HuH-7 (cell line): ENCODE measurements around the gene TDP1.
"Not testable (repeated sequence)": the region's sequence is repeated elsewhere in the genome, so short reads cannot be mapped to it uniquely, and the experiment has no call there.

Experiments
- DNase-seq: peaks from one replicate; pipeline ENCODE4 v3.0.0; 2011; ENCODE audit warnings: low spot score

Gene TDP1

GRCh38 chr14:90049390-90049789, 93.7 kb downstream of the TDP1 start:
- DNase-seq = no peak

GRCh38 chr14:90050271-90050670, 94.5 kb downstream of the TDP1 start:
- DNase-seq = no peak

DNA sequence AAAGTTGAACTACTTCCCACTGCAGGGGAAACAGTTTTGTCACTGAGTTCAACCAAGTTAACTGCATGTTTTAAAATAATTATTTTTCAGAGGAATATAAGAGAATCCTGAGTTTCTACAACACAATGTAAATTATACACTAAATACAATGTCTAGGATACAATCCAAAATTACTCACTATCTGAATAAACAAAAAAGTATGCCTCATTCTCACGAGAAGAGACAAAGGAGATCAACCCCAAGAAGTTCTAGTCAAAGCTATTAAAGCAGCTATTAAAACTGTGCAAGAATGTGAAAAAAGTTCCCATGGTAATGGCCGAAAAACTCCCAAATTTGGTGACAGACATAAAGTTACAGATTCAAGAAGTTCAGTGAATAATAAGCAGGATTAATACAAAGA, 97.3 kb downstream of the TDP1 start:
- no peak for DNase-seq

DNA sequence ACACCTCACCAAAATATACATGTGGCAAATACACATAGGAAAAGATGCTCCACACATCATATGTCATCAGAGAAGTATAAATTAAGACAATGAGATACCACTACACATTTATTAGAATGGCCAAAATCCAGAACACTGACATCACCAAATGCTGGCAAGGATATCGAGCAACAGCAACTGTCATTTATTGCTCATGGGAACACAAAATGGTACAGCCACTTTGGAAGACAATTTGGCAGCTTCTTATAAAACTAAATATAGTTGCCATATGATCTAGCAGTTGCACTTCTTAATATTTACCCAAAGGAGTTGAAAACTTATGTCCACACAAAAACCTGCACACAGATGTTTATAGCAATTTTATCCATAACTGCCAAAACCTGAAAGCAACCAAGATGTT, 99.1 kb downstream of the TDP1 start:
- DNase-seq = no peak

DNA sequence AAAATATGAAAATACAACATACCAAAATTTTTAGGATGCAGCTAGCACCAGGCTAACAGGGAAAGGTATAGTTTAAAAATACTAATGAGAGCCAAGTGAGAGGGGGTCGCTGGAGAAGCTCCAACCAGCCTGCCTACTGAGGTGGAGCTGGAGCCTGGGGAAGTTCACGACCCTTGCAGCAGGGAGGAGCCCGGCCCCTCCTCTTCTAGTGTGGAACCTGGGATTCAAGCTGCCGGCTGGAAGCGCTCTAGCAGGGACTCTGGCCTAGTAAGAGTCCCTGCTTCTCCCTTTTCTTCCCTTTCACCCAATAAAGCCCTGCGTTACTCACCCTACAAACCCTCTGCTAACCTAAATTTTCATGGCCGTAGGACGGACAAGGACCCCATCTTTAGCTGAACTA, 101.1 kb downstream of the TDP1 start:
- no peak for DNase-seq

DNA sequence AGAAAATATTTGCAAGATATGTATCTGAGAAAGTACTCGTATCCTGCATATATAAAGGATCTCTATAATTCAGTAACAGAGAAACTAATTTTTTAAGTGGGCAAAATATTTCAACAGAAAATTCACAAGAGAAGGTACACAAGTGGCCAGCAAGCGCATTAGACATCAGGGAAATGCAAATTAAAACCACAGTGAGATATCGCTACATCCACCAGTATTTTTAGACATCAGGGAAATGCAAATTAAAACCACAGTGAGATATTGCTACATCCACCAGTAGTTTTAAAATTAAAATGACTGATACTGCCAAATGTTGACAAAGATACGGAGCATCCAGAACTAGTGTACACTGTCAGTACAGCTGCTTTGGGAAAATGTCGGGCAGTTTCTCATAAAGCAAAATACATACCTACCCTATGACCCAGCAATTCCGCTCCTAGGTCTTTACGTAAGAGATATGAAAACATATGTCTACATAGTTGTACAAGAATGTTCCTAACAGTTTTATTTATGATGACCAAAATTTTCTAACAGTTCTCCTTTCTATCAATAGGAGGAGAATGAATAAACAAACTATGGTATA, 103.2 kb downstream of the TDP1 start:
- DNase-seq = no peak

DNA sequence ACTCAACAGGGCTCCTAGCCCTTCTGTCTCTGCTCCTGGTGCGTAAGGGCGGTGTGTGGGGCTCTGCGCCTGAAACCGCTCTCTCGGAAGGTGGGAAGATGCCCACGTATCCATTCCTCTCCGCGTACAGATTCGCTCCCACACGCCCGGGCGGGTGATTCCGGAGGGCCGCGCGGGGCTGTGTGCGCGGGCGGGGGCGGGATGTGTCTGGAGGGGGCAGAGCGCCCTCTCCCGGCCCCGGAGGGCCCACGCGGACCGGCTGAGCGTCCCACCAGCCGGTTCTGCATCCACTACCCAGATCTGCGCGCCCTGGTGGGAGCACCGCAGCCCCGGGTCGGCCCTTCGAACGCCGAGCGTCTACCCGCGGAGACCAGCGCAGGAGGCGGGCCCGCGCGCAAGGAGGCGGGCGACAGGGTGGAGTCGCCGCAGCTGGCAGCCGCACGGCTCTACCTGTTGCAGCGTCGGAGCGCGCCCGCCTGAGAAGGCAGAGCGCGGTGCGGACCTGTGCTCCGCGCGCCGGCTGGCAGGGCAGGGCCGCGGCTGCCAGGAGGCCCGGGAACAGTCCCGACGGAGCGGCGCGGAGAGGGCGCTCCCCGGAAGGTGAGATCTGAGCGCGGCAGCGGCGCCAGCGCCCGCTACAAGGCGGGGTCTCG, 104.7 kb downstream of the TDP1 start:
- peak; percentile 79 for DNase-seq

DNA sequence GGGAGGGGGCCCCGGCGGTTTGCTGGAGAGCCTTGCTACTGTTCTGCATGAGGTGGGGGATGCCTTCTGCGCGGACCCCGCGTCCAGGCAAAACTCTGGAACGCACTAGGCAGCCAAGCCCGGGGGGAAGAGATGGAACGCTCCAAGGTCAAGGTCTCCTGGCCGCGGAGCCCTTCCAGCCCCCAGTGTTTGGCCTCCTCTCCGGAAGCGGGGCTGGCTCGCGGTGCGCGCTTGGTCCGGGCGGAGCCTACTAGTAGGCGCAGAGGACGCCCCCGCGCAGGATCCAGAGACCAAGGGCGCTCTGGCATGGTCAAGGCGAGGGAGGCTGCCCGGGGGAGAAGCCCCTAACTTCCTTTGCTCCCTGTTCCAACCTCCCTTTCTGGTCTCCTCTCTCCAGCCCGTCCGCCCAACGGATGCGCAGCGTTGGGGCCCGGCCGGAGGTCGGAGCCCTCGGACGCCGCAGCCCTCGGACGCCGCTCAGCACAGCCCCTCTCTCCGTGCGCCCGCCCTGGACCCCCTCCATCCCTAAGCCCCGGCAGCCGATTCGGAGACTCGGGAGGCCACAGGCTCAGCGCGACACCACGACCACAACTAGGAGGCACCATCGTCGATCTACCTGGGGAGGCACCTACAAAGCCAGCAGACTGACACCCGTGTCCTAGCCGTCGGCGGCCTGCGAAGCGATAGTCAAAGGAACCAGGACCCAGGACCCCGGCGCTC, 105.4 kb downstream of the TDP1 start:
- peak; percentile 28 for DNase-seq

- peak; percentile 21 for DNase-seq
Measured at GRCh38 chr14:90061685-90062126, 106.0 kb downstream of the TDP1 start, which contains the start of gene KCNK13. KCNK13 (plus strand) TSS chr14:90061994; CDS start chr14:90062206, 212 bp downstream.

GRCh38 chr14:90062127-90062794, 106.5 kb downstream of the TDP1 start:
- no peak for DNase-seq

GRCh38 chr14:90062822-90063539, 107.3 kb downstream of the TDP1 start:
- DNase-seq = no peak

- DNase-seq = no peak
Measured at GRCh38 chr14:90072350-90072749, 116.6 kb downstream of the TDP1 start.

DNA sequence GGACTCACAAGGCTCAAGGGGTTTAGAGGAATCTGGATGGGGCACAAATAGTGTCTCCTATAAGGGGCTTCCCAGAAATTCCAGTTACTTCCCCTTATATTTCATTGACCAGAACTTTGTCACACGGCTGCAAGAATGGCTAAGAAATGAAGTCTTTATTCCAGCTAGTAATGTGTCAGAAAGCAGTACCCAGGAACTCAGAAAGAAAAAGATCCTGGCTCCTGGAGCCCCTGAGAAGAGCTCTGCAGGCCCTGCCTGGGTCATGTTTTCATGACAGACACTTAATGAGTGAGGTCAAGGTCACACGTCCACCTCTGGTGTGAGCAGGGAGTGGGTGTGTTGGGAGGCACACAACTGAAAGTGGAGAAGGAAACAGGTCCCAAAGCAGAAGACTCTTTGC, 123.8 kb downstream of the TDP1 start:
- no peak for DNase-seq

GRCh38 chr14:90087433-90087832, 131.7 kb downstream of the TDP1 start:
- peak; percentile 15 for DNase-seq

- DNase-seq = no peak
Measured at GRCh38 chr14:90088176-90088575, 132.4 kb downstream of the TDP1 start.

DNA sequence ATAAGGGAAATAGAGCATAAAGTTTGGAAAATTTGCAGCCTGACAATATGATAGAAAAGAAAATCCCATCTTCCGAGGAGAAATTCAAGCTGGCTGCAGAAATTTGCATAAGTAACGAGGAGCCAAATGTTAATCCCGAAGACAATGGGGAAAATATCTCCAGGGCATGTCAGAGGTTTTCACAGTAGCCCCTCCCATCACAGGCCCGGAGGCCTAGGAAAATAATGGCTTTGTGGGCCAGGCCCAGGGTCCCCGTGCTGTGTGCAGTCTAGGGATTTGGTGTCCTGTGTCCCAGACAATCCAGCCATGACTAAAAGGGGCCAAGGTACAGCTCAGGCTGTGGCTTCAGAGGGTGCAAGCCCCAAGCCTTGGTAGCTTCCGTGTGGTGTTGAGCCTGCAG, 133.8 kb downstream of the TDP1 start:
- DNase-seq = not testable (repeated sequence)

GRCh38 chr14:90091393-90091792, 135.7 kb downstream of the TDP1 start:
- no peak for DNase-seq

- DNase-seq = no peak
Measured at GRCh38 chr14:90093942-90094595, 138.3 kb downstream of the TDP1 start.
